K562 (cell line): ENCODE measurements around the gene ATG7. TPM values are rescaled to one million over a fixed set of nuclear protein-coding genes. Genes with fewer than 3 reads are reported as not detected.
A peak's percentile ranks its signal among the peaks of the same experiment; 100 is the strongest.

Source experiments
- DPF2 ChIP-seq: fragments of 450-650 bp; IDR thresholded peaks from 2 replicates; pipeline ENCODE4 v1.6.1; 2016
- ERF ChIP-seq: fragments of 450-650 bp; formaldehyde crosslinking; IDR thresholded peaks from 2 replicates; pipeline ENCODE4 v1.4.0; 2020; ENCODE audit warnings: mild to moderate bottlenecking, mixed read lengths
- ESRRB ChIP-seq: fragments of 250-450 bp; sonication (Bioruptor Pico); IDR thresholded peaks from 2 replicates; pipeline ENCODE4 v1.5.0; 2020; ENCODE audit warnings: mild to moderate bottlenecking, moderate library complexity, borderline replicate concordance
- GTF2E2 ChIP-seq: fragments of 200-800 bp; sonication (Bioruptor generic); IDR thresholded peaks from 2 replicates; pipeline ENCODE4 v1.6.1; 2016; ENCODE audit warnings: missing genetic modification characterization, missing compliant biosample characterization
- MNT ChIP-seq, 2 experiments: fragments of 450-650 bp; conservative IDR thresholded peaks; 2 replicates each; pipeline ENCODE4 v1.6.1; 2017; ENCODE audit warnings: mild to moderate bottlenecking in 2 of 2, moderate library complexity in 2 of 2
- SNAPC5 ChIP-seq: fragments of 250-450 bp; sonication (Bioruptor Pico); IDR thresholded peaks from 2 replicates; pipeline ENCODE4 v1.8.0; 2021; ENCODE audit warnings: moderate library complexity, mild to moderate bottlenecking, inconsistent platforms
- YY1 ChIP-seq, 3 experiments: IDR thresholded peaks; 2 replicates each; pipeline ENCODE4 v1.6.1; 2011; ENCODE audit warnings: low read length in 2 of 3, mild to moderate bottlenecking in 2 of 3, moderate library complexity in 2 of 3, borderline replicate concordance in 1 of 3, control low read depth in 1 of 3, low read depth in 1 of 3; ENCODE audit not compliant: insufficient read depth in 3 of 3, insufficient replicate concordance in 2 of 3, control insufficient read depth in 1 of 3, insufficient read length in 1 of 3; ENCODE audit errors: extremely low read depth in 1 of 3
- ZBTB11 ChIP-seq, 3 experiments: fragments of 200-800 bp in 1 of 3; fragments of 250-450 bp in 1 of 3; fragments of 450-650 bp in 1 of 3; sonication (Bioruptor Pico) in 1 of 3; sonication (Bioruptor generic) in 1 of 3; formaldehyde crosslinking in 1 of 3; IDR thresholded peaks; 2 replicates each; pipeline versions ENCODE4 v1.6.1 to v1.8.0; 2016 to 2022; ENCODE audit warnings: mild to moderate bottlenecking in 2 of 3, missing genetic modification characterization in 2 of 3, missing compliant biosample characterization in 1 of 3, moderate library complexity in 1 of 3
- ZNF592 ChIP-seq: fragments of 450-650 bp; IDR thresholded peaks from 2 replicates; pipeline ENCODE4 v1.6.1; 2017; ENCODE audit warnings: antibody characterized with exemption, mild to moderate bottlenecking
- ZNF644 ChIP-seq: fragments of 200-800 bp; sonication (Bioruptor generic); IDR thresholded peaks from 2 replicates; pipeline ENCODE4 v1.6.1; 2016; ENCODE audit warnings: low read depth, missing genetic modification characterization, missing compliant biosample characterization
- polyA plus RNA-seq, 8 experiments: library from polyadenylated mRNA; depleted of rRNA in 4 of 8; stranded (reverse) in 5 of 8; unstranded in 3 of 8; fragments of >200 nt; fragmentation: Nextera tagmentation in 2 of 8; fragmentation: Illumina TruSeq in 1 of 8; extraction: Ambion mirVana in 2 of 8; extraction: Trizol in 1 of 8; gene quantifications; 2 replicates each; pipeline versions ENCODE4 v1.2.1 to v1.2.3, GENCODE V29; 2011 to 2014; ENCODE audit warnings: inconsistent platforms in 1 of 8, missing spikeins in 1 of 8
- total RNA-seq, 7 experiments: library from RNA; depleted of rRNA in 6 of 7; stranded (reverse); fragments of >200 nt in 6 of 7; fragmentation: Illumina TruSeq in 2 of 7; extraction: Trizol in 2 of 7; gene quantifications; 2 replicates each; pipeline versions ENCODE4 v1.2.1 to v1.2.3, GENCODE V29; 2011 to 2021; ENCODE audit warnings: low replicate concordance in 1 of 7

ATG7 gene
- total and polyA plus RNA-seq, 9 of the 15 experiments (the other 6 are each of a cell fraction or from before 2014, with no cell fraction given) = 18.3 to 45.3 (median 33.6) TPM

GRCh38 chr3:11480663-11481298 is 208.6 kb downstream of the ATG7 start (continued):
- 0 out of 6 replicates have a peak, but pooled peaks of 1 of the 3 experiments have one; percentile 29 for TF ChIP-seq ZBTB11 (CRISPR knock-in tag; IDR thresholded peaks at IDR 0.05)
- TF ChIP-seq DPF2 = peak; percentile 74
- TF ChIP-seq YY1 (IDR thresholded peaks at IDR 0.05; ENCODE audit: borderline replicate concordance in 1 of 3, control insufficient read depth in 1 of 3, extremely low read depth in 1 of 3, insufficient read depth in 3 of 3, insufficient read length in 1 of 3, insufficient replicate concordance in 2 of 3, low read depth in 1 of 3, low read length in 2 of 3) = no peak
- TF ChIP-seq GTF2E2 = no peak
- peak; percentile 71; the same call in 1 of the 2 replicates for TF ChIP-seq ERF (CRISPR knock-in tag)
- peak in 1 of 2 experiments; percentile 40; a peak in 1 of 4 replicates for TF ChIP-seq MNT (conservative IDR thresholded peaks at IDR 0.05)
- TF ChIP-seq ZNF644 (tag) = 0 out of 2 replicates have a peak, but pooled peaks have one; percentile 33
- TF ChIP-seq ZNF592 = peak; percentile 36; the same call in 1 of the 2 replicates
- no peak for TF ChIP-seq SNAPC5 (CRISPR knock-in tag)
- TF ChIP-seq ESRRB = no peak
